K562 (cell line): ENCODE measurements around the gene ZNF629. TPM values are rescaled to one million over a fixed set of nuclear protein-coding genes. Genes with fewer than 3 reads are reported as not detected.

Experiments
- CHD1 ChIP-seq: fragments of 200-600 bp; sonication (generic); IDR thresholded peaks from one replicate; pipeline ENCODE4 v1.6.1; 2012; ENCODE audit warnings: mild to moderate bottlenecking, moderate library complexity, low read length, inconsistent platforms
- DDX20 ChIP-seq: fragments of 450-650 bp; IDR thresholded peaks from 2 replicates; pipeline ENCODE4 v1.6.1; 2016; ENCODE audit warnings: missing genetic modification characterization, low read depth, mild to moderate bottlenecking, missing compliant biosample characterization, moderate library complexity
- ETV5 ChIP-seq: sonication (generic); formaldehyde crosslinking; IDR thresholded peaks from 2 replicates; pipeline ENCODE4 v1.4.0; 2020; ENCODE audit warnings: low read depth, mild to moderate bottlenecking, missing genetic modification reagents
- HCFC1 ChIP-seq: IDR thresholded peaks from 2 replicates; pipeline ENCODE4 v1.6.1; 2012; ENCODE audit warnings: low read depth, low read length, improper control_type of control experiment
- ILK ChIP-seq: fragments of 450-650 bp; IDR thresholded peaks from 2 replicates; pipeline ENCODE4 v1.6.1; 2016; ENCODE audit warnings: missing genetic modification characterization, low read depth, mild to moderate bottlenecking, missing compliant biosample characterization, moderate library complexity, borderline replicate concordance
- MAFF ChIP-seq: IDR thresholded peaks from 2 replicates; pipeline ENCODE4 v1.6.1; 2012; ENCODE audit warnings: low read length, improper control_type of control experiment
- MTA2 ChIP-seq: fragments of 450-650 bp; IDR thresholded peaks from 2 replicates; pipeline ENCODE4 v1.6.1; 2016; ENCODE audit warnings: low read depth
- ZNF133 ChIP-seq: fragments of 250-450 bp; sonication (Bioruptor Pico); IDR thresholded peaks from 2 replicates; pipeline ENCODE4 v1.4.0; 2020; ENCODE audit warnings: mild to moderate bottlenecking
- ZNF23 ChIP-seq: fragments of 250-450 bp; sonication (Bioruptor Pico); IDR thresholded peaks from 2 replicates; pipeline ENCODE4 v1.4.0; 2020; ENCODE audit warnings: mild to moderate bottlenecking
- ZNF699 ChIP-seq: fragments of 250-450 bp; sonication (Bioruptor Pico); IDR thresholded peaks from 2 replicates; pipeline ENCODE4 v1.8.0; 2021; ENCODE audit warnings: mild to moderate bottlenecking, moderate library complexity; ENCODE audit not compliant: insufficient replicate concordance
- polyA plus RNA-seq, 8 experiments: library from polyadenylated mRNA; depleted of rRNA in 4 of 8; stranded (reverse) in 5 of 8; unstranded in 3 of 8; fragments of >200 nt; fragmentation: Nextera tagmentation in 2 of 8; fragmentation: Illumina TruSeq in 1 of 8; extraction: Ambion mirVana in 2 of 8; extraction: Trizol in 1 of 8; gene quantifications; 2 replicates each; pipeline versions ENCODE4 v1.2.1 to v1.2.3, GENCODE V29; 2011 to 2014; ENCODE audit warnings: inconsistent platforms in 1 of 8, missing spikeins in 1 of 8
- total RNA-seq, 7 experiments: library from RNA; depleted of rRNA in 6 of 7; stranded (reverse); fragments of >200 nt in 6 of 7; fragmentation: Illumina TruSeq in 2 of 7; extraction: Trizol in 2 of 7; gene quantifications; 2 replicates each; pipeline versions ENCODE4 v1.2.1 to v1.2.3, GENCODE V29; 2011 to 2021; ENCODE audit warnings: low replicate concordance in 1 of 7
- TF ChIP-seq, protein P1 (sequence below): fragments of 450-650 bp; IDR thresholded peaks from 2 replicates; pipeline ENCODE4 v1.6.1; 2016; ENCODE audit warnings: mild to moderate bottlenecking, moderate library complexity
- TF ChIP-seq, protein P2 (sequence below): sonication (generic); formaldehyde crosslinking; IDR thresholded peaks from 2 replicates; pipeline ENCODE4 v1.8.1; 2022; ENCODE audit warnings: missing genetic modification reagents
- TF ChIP-seq, protein P3 (sequence below): fragments of 250-450 bp; sonication (Bioruptor Pico); IDR thresholded peaks from 2 replicates; pipeline ENCODE4 v1.8.0; 2021; ENCODE audit warnings: moderate library complexity, mild to moderate bottlenecking, inconsistent platforms

The ZNF629 gene
- total and polyA plus RNA-seq, 9 of the 15 experiments (the other 6 are each of a cell fraction or from before 2014, with no cell fraction given): 0.44 to 18.8 (median 7.4) TPM

DNA sequence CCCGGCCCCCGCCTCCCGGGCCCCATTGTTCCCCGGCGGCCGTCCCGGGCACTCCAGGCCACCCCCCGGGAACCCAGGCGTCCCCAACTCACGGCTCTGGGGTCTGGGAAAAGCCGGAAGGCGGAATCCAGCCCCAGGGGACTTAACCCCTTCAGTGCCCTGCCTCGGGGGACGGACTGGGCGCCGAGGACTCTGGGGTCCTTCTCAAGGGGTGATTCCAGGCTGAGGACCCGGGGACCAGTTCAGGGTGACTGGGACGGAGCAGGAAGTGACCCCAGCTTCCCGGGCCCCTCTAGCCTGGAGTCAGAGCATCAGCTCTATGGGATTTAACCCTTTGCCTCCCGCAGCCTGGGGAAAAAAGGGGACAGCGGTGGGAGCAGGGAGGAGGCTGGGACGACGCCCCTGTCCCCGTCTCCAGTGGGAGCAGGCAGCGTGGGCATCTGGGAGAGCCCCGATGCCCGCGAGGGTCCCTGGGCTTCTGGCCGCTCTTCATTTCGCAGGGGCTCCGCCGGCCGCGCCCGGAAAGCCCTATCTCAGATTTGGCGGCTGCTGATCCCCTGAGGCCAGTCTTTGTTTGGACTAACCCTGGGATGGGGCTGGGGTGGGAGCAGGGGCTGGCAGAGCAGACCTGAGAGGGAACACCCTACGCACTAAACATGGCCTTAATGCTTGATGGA is at the start of gene ZNF629 (continued):
- TF ChIP-seq, protein P1, sequence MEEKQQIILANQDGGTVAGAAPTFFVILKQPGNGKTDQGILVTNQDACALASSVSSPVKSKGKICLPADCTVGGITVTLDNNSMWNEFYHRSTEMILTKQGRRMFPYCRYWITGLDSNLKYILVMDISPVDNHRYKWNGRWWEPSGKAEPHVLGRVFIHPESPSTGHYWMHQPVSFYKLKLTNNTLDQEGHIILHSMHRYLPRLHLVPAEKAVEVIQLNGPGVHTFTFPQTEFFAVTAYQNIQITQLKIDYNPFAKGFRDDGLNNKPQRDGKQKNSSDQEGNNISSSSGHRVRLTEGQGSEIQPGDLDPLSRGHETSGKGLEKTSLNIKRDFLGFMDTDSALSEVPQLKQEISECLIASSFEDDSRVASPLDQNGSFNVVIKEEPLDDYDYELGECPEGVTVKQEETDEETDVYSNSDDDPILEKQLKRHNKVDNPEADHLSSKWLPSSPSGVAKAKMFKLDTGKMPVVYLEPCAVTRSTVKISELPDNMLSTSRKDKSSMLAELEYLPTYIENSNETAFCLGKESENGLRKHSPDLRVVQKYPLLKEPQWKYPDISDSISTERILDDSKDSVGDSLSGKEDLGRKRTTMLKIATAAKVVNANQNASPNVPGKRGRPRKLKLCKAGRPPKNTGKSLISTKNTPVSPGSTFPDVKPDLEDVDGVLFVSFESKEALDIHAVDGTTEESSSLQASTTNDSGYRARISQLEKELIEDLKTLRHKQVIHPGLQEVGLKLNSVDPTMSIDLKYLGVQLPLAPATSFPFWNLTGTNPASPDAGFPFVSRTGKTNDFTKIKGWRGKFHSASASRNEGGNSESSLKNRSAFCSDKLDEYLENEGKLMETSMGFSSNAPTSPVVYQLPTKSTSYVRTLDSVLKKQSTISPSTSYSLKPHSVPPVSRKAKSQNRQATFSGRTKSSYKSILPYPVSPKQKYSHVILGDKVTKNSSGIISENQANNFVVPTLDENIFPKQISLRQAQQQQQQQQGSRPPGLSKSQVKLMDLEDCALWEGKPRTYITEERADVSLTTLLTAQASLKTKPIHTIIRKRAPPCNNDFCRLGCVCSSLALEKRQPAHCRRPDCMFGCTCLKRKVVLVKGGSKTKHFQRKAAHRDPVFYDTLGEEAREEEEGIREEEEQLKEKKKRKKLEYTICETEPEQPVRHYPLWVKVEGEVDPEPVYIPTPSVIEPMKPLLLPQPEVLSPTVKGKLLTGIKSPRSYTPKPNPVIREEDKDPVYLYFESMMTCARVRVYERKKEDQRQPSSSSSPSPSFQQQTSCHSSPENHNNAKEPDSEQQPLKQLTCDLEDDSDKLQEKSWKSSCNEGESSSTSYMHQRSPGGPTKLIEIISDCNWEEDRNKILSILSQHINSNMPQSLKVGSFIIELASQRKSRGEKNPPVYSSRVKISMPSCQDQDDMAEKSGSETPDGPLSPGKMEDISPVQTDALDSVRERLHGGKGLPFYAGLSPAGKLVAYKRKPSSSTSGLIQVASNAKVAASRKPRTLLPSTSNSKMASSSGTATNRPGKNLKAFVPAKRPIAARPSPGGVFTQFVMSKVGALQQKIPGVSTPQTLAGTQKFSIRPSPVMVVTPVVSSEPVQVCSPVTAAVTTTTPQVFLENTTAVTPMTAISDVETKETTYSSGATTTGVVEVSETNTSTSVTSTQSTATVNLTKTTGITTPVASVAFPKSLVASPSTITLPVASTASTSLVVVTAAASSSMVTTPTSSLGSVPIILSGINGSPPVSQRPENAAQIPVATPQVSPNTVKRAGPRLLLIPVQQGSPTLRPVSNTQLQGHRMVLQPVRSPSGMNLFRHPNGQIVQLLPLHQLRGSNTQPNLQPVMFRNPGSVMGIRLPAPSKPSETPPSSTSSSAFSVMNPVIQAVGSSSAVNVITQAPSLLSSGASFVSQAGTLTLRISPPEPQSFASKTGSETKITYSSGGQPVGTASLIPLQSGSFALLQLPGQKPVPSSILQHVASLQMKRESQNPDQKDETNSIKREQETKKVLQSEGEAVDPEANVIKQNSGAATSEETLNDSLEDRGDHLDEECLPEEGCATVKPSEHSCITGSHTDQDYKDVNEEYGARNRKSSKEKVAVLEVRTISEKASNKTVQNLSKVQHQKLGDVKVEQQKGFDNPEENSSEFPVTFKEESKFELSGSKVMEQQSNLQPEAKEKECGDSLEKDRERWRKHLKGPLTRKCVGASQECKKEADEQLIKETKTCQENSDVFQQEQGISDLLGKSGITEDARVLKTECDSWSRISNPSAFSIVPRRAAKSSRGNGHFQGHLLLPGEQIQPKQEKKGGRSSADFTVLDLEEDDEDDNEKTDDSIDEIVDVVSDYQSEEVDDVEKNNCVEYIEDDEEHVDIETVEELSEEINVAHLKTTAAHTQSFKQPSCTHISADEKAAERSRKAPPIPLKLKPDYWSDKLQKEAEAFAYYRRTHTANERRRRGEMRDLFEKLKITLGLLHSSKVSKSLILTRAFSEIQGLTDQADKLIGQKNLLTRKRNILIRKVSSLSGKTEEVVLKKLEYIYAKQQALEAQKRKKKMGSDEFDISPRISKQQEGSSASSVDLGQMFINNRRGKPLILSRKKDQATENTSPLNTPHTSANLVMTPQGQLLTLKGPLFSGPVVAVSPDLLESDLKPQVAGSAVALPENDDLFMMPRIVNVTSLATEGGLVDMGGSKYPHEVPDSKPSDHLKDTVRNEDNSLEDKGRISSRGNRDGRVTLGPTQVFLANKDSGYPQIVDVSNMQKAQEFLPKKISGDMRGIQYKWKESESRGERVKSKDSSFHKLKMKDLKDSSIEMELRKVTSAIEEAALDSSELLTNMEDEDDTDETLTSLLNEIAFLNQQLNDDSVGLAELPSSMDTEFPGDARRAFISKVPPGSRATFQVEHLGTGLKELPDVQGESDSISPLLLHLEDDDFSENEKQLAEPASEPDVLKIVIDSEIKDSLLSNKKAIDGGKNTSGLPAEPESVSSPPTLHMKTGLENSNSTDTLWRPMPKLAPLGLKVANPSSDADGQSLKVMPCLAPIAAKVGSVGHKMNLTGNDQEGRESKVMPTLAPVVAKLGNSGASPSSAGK: no peak
- TF ChIP-seq DDX20: no peak
- no peak for TF ChIP-seq ZNF699 (CRISPR knock-in tag)
- TF ChIP-seq CHD1: no peak
- TF ChIP-seq, protein P2, sequence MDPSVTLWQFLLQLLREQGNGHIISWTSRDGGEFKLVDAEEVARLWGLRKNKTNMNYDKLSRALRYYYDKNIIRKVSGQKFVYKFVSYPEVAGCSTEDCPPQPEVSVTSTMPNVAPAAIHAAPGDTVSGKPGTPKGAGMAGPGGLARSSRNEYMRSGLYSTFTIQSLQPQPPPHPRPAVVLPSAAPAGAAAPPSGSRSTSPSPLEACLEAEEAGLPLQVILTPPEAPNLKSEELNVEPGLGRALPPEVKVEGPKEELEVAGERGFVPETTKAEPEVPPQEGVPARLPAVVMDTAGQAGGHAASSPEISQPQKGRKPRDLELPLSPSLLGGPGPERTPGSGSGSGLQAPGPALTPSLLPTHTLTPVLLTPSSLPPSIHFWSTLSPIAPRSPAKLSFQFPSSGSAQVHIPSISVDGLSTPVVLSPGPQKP: no peak
- TF ChIP-seq, protein P3, sequence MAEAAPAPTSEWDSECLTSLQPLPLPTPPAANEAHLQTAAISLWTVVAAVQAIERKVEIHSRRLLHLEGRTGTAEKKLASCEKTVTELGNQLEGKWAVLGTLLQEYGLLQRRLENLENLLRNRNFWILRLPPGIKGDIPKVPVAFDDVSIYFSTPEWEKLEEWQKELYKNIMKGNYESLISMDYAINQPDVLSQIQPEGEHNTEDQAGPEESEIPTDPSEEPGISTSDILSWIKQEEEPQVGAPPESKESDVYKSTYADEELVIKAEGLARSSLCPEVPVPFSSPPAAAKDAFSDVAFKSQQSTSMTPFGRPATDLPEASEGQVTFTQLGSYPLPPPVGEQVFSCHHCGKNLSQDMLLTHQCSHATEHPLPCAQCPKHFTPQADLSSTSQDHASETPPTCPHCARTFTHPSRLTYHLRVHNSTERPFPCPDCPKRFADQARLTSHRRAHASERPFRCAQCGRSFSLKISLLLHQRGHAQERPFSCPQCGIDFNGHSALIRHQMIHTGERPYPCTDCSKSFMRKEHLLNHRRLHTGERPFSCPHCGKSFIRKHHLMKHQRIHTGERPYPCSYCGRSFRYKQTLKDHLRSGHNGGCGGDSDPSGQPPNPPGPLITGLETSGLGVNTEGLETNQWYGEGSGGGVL (CRISPR knock-in tag): no peak
- no peak for TF ChIP-seq MTA2
- TF ChIP-seq ZNF133 (CRISPR knock-in tag): no peak
- no peak for TF ChIP-seq MAFF
- TF ChIP-seq HCFC1: peak; percentile 69
- no peak for TF ChIP-seq ZNF23
- no peak for TF ChIP-seq ILK
- peak; percentile 66; the same call in 1 of the 2 replicates for TF ChIP-seq ETV5 (CRISPR knock-in tag)
